Inflammatory macrophage (primary cell): Measurements from ENCODE around the gene PRKG1.
"Not testable (repeated sequence)": the region's sequence is repeated elsewhere in the genome, so short reads cannot be mapped to it uniquely, and the experiment has no call there.

Experiments
- DNase-seq, 2 donors: peaks; one replicate each; pipeline ENCODE4 v3.0.0-alpha.2; 2020 to 2022

The PRKG1 gene

GRCh38 chr10:51117794-51118193 lies 43.5 kb downstream of the PRKG1 start:
- no peak for DNase-seq

GRCh38 chr10:51119441-51119840 lies 45.2 kb downstream of the PRKG1 start:
- DNase-seq = no peak

GRCh38 chr10:51121861-51122260 lies 47.6 kb downstream of the PRKG1 start:
- DNase-seq = no peak

GRCh38 chr10:51124852-51125251 lies 50.6 kb downstream of the PRKG1 start:
- no peak for DNase-seq

- DNase-seq = no peak
Observed at GRCh38 chr10:51125518-51125917, 51.2 kb downstream of the PRKG1 start.

GRCh38 chr10:51129946-51130544 lies 55.8 kb downstream of the PRKG1 start:
- DNase-seq = no peak

GRCh38 chr10:51137756-51138529 lies 63.7 kb downstream of the PRKG1 start:
- DNase-seq = no peak

GRCh38 chr10:51139176-51139575 lies 64.9 kb downstream of the PRKG1 start:
- DNase-seq = no peak

- no peak for DNase-seq
Observed at GRCh38 chr10:51141010-51141409, 66.7 kb downstream of the PRKG1 start.

- no peak for DNase-seq
Observed at GRCh38 chr10:51144161-51144781, 70.0 kb downstream of the PRKG1 start.

- no peak for DNase-seq
Observed at GRCh38 chr10:51145375-51145774, 71.1 kb downstream of the PRKG1 start.

GRCh38 chr10:51147644-51148399 lies 73.5 kb downstream of the PRKG1 start:
- no peak for DNase-seq

- DNase-seq = no peak
Observed at GRCh38 chr10:51156926-51157325, 82.6 kb downstream of the PRKG1 start.

GRCh38 chr10:51158832-51159231 lies 84.5 kb downstream of the PRKG1 start:
- DNase-seq = no peak

GRCh38 chr10:51159841-51160240 lies 85.6 kb downstream of the PRKG1 start:
- no peak for DNase-seq

- DNase-seq = no peak
Observed at GRCh38 chr10:51162002-51162401, 87.7 kb downstream of the PRKG1 start.

GRCh38 chr10:51163380-51164049 lies 89.2 kb downstream of the PRKG1 start:
- not testable (repeated sequence) for DNase-seq

- DNase-seq = no peak
Observed at GRCh38 chr10:51168086-51168815, 94.0 kb downstream of the PRKG1 start.

- no peak for DNase-seq
Observed at GRCh38 chr10:51169111-51169510, 94.8 kb downstream of the PRKG1 start.

GRCh38 chr10:51170518-51171245 lies 96.4 kb downstream of the PRKG1 start:
- no peak for DNase-seq

GRCh38 chr10:51171946-51172345 lies 97.7 kb downstream of the PRKG1 start:
- DNase-seq = no peak
